NK-92 treated with Interleukin-12 subunit alpha and Interleukin-12 subunit beta, amount 100 ng/mL, for 24 hours (cell line): ENCODE results near the gene ZCCHC24.
A peak's percentile ranks its signal among the peaks of the same experiment; 100 is the strongest.

Source experiments
- DNase-seq: peaks from one replicate; lab custom pipeline; 2025; lab: John Stamatoyannopoulos, UW

ZCCHC24 gene

GRCh38 chr10:79411546-79412495, 33.6 kb downstream of the ZCCHC24 start:
- no peak for DNase-seq

- no peak for DNase-seq
Measured at GRCh38 chr10:79410315-79411094, 34.9 kb downstream of the ZCCHC24 start.

GRCh38 chr10:79409726-79410085, 35.7 kb downstream of the ZCCHC24 start:
- no peak for DNase-seq

GRCh38 chr10:79409038-79409725, 36.2 kb downstream of the ZCCHC24 start:
- DNase-seq, result no peak

- DNase-seq, result no peak
Measured at GRCh38 chr10:79407811-79408795, 37.3 kb downstream of the ZCCHC24 start.

GRCh38 chr10:79407423-79407796, 38.0 kb downstream of the ZCCHC24 start:
- DNase-seq, result no peak

GRCh38 chr10:79406683-79407422, 38.6 kb downstream of the ZCCHC24 start:
- no peak for DNase-seq

GRCh38 chr10:79405995-79406515, 39.4 kb downstream of the ZCCHC24 start:
- DNase-seq, result no peak

- DNase-seq, result no peak
Measured at GRCh38 chr10:79405221-79405994, 40.0 kb downstream of the ZCCHC24 start.

GRCh38 chr10:79404690-79405131, 40.7 kb downstream of the ZCCHC24 start:
- no peak for DNase-seq

- DNase-seq, result no peak
Measured at GRCh38 chr10:79404231-79404609, 41.2 kb downstream of the ZCCHC24 start.

GRCh38 chr10:79403441-79404230, 41.8 kb downstream of the ZCCHC24 start:
- DNase-seq, result no peak

GRCh38 chr10:79402951-79403350, 42.5 kb downstream of the ZCCHC24 start:
- DNase-seq, result no peak

GRCh38 chr10:79402625-79402946, 42.8 kb downstream of the ZCCHC24 start:
- DNase-seq, result no peak

GRCh38 chr10:79401015-79401921, 44.2 kb downstream of the ZCCHC24 start:
- DNase-seq, result no peak

GRCh38 chr10:79400146-79401004, 45.0 kb downstream of the ZCCHC24 start:
- DNase-seq, result peak; percentile 19
